DOHH2 (cell line): Measurements from ENCODE around the gene MBD6.

Source experiments
- EZH2phosphoT487 ChIP-seq: fragments of 200-600 bp; sonication (generic); IDR thresholded peaks from 2 replicates; pipeline ENCODE4 v1.6.1; 2017; ENCODE audit warnings: borderline replicate concordance, mild to moderate bottlenecking, antibody characterized with exemption, low read length, moderate library complexity, mixed read lengths
- TF ChIP-seq, protein P1 (sequence below): fragments of 200-600 bp; sonication (generic); IDR thresholded peaks from one replicate; pipeline ENCODE4 v1.5.1; 2014; ENCODE audit warnings: antibody characterized with exemption, mild to moderate bottlenecking, low read depth, low read length; ENCODE audit not compliant: poor library complexity, severe bottlenecking

DNA sequence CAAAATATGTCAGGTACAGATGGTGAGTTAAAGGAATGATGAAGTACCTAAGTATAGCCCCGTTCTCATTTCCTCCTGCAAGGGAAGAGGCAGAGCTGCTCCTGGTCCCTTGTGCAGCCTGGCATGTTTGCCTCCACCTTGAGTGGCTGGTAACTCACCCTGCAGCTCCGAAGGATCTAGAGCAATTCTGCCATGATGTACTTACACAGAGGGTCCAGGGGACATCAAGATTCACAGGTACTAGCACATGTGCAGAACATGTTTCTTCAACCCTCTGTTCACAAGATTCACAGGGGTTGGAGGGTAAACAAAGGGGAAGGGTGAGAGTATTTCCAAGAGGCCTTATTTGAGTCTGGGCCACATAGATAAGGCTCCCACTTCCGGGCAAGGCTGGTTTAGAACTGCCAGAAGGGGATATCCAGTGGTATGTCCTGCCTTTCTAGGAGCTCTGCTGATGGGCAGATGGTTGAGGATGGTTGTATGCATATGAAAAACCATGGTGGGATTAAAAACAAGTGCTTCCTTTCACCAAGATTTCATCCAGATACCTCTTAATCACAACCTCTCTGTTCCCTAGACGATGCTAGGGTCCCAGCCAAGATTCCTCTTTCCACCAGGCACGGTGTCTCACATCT, 16.6 kb downstream of the MBD6 start:
- TF ChIP-seq, protein P1, sequence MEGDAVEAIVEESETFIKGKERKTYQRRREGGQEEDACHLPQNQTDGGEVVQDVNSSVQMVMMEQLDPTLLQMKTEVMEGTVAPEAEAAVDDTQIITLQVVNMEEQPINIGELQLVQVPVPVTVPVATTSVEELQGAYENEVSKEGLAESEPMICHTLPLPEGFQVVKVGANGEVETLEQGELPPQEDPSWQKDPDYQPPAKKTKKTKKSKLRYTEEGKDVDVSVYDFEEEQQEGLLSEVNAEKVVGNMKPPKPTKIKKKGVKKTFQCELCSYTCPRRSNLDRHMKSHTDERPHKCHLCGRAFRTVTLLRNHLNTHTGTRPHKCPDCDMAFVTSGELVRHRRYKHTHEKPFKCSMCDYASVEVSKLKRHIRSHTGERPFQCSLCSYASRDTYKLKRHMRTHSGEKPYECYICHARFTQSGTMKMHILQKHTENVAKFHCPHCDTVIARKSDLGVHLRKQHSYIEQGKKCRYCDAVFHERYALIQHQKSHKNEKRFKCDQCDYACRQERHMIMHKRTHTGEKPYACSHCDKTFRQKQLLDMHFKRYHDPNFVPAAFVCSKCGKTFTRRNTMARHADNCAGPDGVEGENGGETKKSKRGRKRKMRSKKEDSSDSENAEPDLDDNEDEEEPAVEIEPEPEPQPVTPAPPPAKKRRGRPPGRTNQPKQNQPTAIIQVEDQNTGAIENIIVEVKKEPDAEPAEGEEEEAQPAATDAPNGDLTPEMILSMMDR, result no peak
- TF ChIP-seq EZH2phosphoT487, result no peak
